H1 (cell line): Measurements from ENCODE around the gene TMEM221. TPM values are rescaled to one million over a fixed set of nuclear protein-coding genes. Genes with fewer than 3 reads are reported as not detected.

ENCODE experiments used
- CBX8 ChIP-seq: fragments of 300-800, 300-1000 bp; sonication (generic); IDR thresholded peaks from 2 replicates; pipeline ENCODE4 v1.7.1; 2016; ENCODE audit warnings: low read depth, low read length, borderline replicate concordance
- CEBPB ChIP-seq: IDR thresholded peaks from 2 replicates; pipeline ENCODE4 v1.6.1; 2012; ENCODE audit warnings: low read depth, low read length
- E2F6 ChIP-seq: IDR thresholded peaks from 2 replicates; pipeline ENCODE4 v1.6.1; 2012; ENCODE audit warnings: inconsistent platforms
- EGR1 ChIP-seq: IDR thresholded peaks from 2 replicates; pipeline ENCODE4 v1.6.1; 2011; ENCODE audit warnings: low read depth, low read length, borderline replicate concordance
- EP300 ChIP-seq, 2 experiments: IDR thresholded peaks; 1 replicate in 1 of 2; 2 replicates in 1 of 2; pipeline ENCODE4 v1.6.1; 2011 to 2012; ENCODE audit warnings: low read depth in 2 of 2, low read length in 2 of 2, mild to moderate bottlenecking in 2 of 2, borderline replicate concordance in 1 of 2, inconsistent platforms in 1 of 2, moderate library complexity in 1 of 2
- GABPA ChIP-seq: IDR thresholded peaks from 2 replicates; pipeline ENCODE4 v1.6.1; 2011; ENCODE audit warnings: mild to moderate bottlenecking, low read length, moderate library complexity, borderline replicate concordance; ENCODE audit not compliant: insufficient read depth
- GTF2F1 ChIP-seq: IDR thresholded peaks from 2 replicates; pipeline ENCODE4 v1.6.1; 2012; ENCODE audit warnings: low read depth, low read length, improper control_type of control experiment, borderline replicate concordance
- JUN ChIP-seq: IDR thresholded peaks from 2 replicates; pipeline ENCODE4 v1.6.1; 2011; ENCODE audit warnings: low read depth, mild to moderate bottlenecking, improper control_type of control experiment, low read length
- JUND ChIP-seq: IDR thresholded peaks from 2 replicates; pipeline ENCODE4 v1.6.1; 2011; ENCODE audit warnings: mild to moderate bottlenecking, improper control_type of control experiment, low read length
- KDM4A ChIP-seq: IDR thresholded peaks from one replicate; pipeline ENCODE4 v1.7.1; 2012; ENCODE audit warnings: low read depth, mild to moderate bottlenecking, moderate library complexity, low read length, inconsistent platforms; ENCODE audit not compliant: severe bottlenecking
- KDM5A ChIP-seq: fragments of 200-600 bp; IDR thresholded peaks from 2 replicates; pipeline ENCODE4 v1.7.1; 2012; ENCODE audit warnings: mild to moderate bottlenecking, low read length, inconsistent platforms, mixed read lengths
- MAFK ChIP-seq: IDR thresholded peaks from 2 replicates; pipeline ENCODE4 v1.6.1; 2012; ENCODE audit warnings: low read depth, mild to moderate bottlenecking, improper control_type of control experiment, low read length
- MAX ChIP-seq: IDR thresholded peaks from 2 replicates; pipeline ENCODE4 v1.6.1; 2012; ENCODE audit warnings: inconsistent platforms
- NRF1 ChIP-seq: IDR thresholded peaks from 2 replicates; pipeline ENCODE4 v1.6.1; 2011; ENCODE audit warnings: mild to moderate bottlenecking, low read depth, low read length, improper control_type of control experiment
- PHF8 ChIP-seq: fragments of 200-600 bp; sonication (generic); conservative IDR thresholded peaks from 2 replicates; pipeline ENCODE4 v1.7.1; 2012; ENCODE audit warnings: low read depth, mild to moderate bottlenecking, inconsistent platforms, low read length, moderate library complexity
- RNF2 ChIP-seq: fragments of 200-900, 300-1000 bp; sonication (generic); IDR thresholded peaks from 2 replicates; pipeline ENCODE4 v1.7.1; 2016; ENCODE audit warnings: borderline replicate concordance, low read depth, mild to moderate bottlenecking, antibody characterized with exemption, low read length; ENCODE audit not compliant: poor library complexity, severe bottlenecking; ENCODE audit errors: missing control alignments
- RXRA ChIP-seq: IDR thresholded peaks from 2 replicates; pipeline ENCODE4 v1.6.1; 2011; ENCODE audit warnings: low read depth, mild to moderate bottlenecking, low read length, moderate library complexity; ENCODE audit not compliant: insufficient read depth
- SIX5 ChIP-seq: IDR thresholded peaks from 2 replicates; pipeline ENCODE4 v1.6.1; 2011; ENCODE audit warnings: mild to moderate bottlenecking, low read depth, low read length
- SP4 ChIP-seq: IDR thresholded peaks from 2 replicates; pipeline ENCODE4 v1.6.1; 2012; ENCODE audit warnings: low read length, inconsistent platforms
- SRF ChIP-seq: IDR thresholded peaks from 2 replicates; pipeline ENCODE4 v1.6.1; 2011; ENCODE audit warnings: mild to moderate bottlenecking, low read depth, low read length, moderate library complexity
- SUZ12 ChIP-seq: fragments of 200-600 bp; sonication (generic); IDR thresholded peaks from 2 replicates; pipeline ENCODE4 v1.6.1; 2012; ENCODE audit warnings: mild to moderate bottlenecking, inconsistent platforms, low read length, moderate library complexity, mixed read lengths
- ZNF274 ChIP-seq: IDR thresholded peaks from 2 replicates; pipeline ENCODE4 v1.7.0; 2012; ENCODE audit warnings: low read length, borderline replicate concordance; ENCODE audit errors: extremely low read depth
- polyA plus RNA-seq, 7 experiments: library from polyadenylated mRNA; depleted of rRNA in 3 of 7; stranded (reverse) in 5 of 7; unstranded in 2 of 7; fragments of >200 nt in 5 of 7; fragments of 200-250 nt in 2 of 7; gene quantifications; 1 replicate in 5 of 7; 2 replicates in 1 of 7; 4 replicates in 1 of 7; pipeline versions ENCODE4 v1.2.1 to v1.2.3, GENCODE V29; 2011 to 2013; ENCODE audit warnings: missing spikeins in 2 of 7, mixed read lengths in 2 of 7
- total RNA-seq: library from RNA; stranded (reverse); fragmentation: NEBNext Ultra II Directional; extraction: Animal tissue kit (Norgen Biotek cat#: 25700); gene quantifications from 2 replicates; pipeline ENCODE4 v1.2.1, GENCODE V29; 2021
- TF ChIP-seq, protein P1 (sequence below): IDR thresholded peaks from 2 replicates; pipeline ENCODE4 v1.6.1; 2011; ENCODE audit warnings: low read length, improper control_type of control experiment

TMEM221 gene
- total and polyA plus RNA-seq, 2 of the 8 experiments (the other 6 are each of a cell fraction or from before 2014, with no cell fraction given) = 1.4 to 2.0 TPM

DNA sequence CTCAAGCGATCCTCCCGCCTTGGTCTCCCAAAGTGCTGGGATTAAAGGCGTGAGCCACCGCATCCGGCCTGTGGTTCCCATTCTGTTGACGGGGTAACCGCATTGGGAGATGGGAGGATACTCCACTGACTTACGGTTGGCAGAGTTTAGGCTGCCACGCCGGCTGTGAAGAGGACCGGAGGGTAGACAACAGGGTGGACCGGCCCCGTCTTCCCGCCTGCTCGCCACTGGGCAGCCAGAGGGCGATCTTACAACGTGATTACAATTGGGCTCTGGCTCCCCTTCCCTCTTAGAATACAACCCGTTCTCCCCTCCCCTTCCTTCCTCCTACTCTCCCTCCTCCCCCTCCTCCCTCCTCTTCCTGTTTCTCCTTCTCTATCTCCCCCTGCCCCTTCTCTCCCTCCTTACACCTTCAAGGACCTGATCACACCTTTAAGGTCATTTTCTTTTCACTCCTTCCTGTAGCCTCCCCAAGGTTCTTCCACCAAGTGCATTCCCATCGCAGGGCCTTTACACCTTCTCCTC, 53.5 kb downstream of the TMEM221 start (continued):
- TF ChIP-seq CEBPB (no peak), PHF8 (no peak), E2F6 (no peak), JUND (no peak), GTF2F1 (no peak), RXRA (no peak), GABPA (peak; percentile 36; the same call in 1 of the 2 replicates), RNF2 (no peak), MAFK (no peak), SRF (no peak), EP300 (IDR thresholded peaks at IDR 0.05; ENCODE audit: borderline replicate concordance in 1 of 2, low read depth in 2 of 2, low read length in 2 of 2) (no peak), EGR1 (no peak), KDM5A (no peak), SUZ12 (no peak), JUN (no peak), ZNF274 (no peak), SIX5 (no peak), NRF1 (no peak), SP4 (no peak; the same call in 1 of the 2 replicates), MAX (peak; percentile 67), CBX8 (no peak), KDM4A (no peak)
- TF ChIP-seq, protein P1, sequence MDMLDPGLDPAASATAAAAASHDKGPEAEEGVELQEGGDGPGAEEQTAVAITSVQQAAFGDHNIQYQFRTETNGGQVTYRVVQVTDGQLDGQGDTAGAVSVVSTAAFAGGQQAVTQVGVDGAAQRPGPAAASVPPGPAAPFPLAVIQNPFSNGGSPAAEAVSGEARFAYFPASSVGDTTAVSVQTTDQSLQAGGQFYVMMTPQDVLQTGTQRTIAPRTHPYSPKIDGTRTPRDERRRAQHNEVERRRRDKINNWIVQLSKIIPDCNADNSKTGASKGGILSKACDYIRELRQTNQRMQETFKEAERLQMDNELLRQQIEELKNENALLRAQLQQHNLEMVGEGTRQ = no peak
